Epithelial cell of proximal tubule (primary cell): ENCODE results near the gene UBE2D2. TPM values are rescaled to one million over a fixed set of nuclear protein-coding genes. Genes with fewer than 3 reads are reported as not detected.
A peak's percentile ranks its signal among the peaks of the same experiment; 100 is the strongest.
"Not testable (repeated sequence)": the region's sequence is repeated elsewhere in the genome, so short reads cannot be mapped to it uniquely, and the experiment has no call there.

ENCODE experiments used
- DNase-seq: peaks from one replicate; pipeline ENCODE4 v3.0.0-alpha.2; 2011; ENCODE audit warnings: low read depth
- H3K4me3 ChIP-seq: 2 replicates; pipeline ENCODE4 v1.5.1; 2011; ENCODE audit warnings: low read depth, mild to moderate bottlenecking, low read length
- CTCF ChIP-seq: conservative IDR thresholded peaks from 2 replicates; pipeline ENCODE4 v1.5.1; 2012; ENCODE audit warnings: low read depth, mild to moderate bottlenecking, low read length
- total RNA-seq: library from RNA; depleted of rRNA; stranded (reverse); fragments of >200 nt; gene quantifications from 2 replicates; pipeline ENCODE4 v1.2.3, GENCODE V29; 2015

Gene UBE2D2
- total RNA-seq = 159 and 205 TPM in 2 replicates

DNA sequence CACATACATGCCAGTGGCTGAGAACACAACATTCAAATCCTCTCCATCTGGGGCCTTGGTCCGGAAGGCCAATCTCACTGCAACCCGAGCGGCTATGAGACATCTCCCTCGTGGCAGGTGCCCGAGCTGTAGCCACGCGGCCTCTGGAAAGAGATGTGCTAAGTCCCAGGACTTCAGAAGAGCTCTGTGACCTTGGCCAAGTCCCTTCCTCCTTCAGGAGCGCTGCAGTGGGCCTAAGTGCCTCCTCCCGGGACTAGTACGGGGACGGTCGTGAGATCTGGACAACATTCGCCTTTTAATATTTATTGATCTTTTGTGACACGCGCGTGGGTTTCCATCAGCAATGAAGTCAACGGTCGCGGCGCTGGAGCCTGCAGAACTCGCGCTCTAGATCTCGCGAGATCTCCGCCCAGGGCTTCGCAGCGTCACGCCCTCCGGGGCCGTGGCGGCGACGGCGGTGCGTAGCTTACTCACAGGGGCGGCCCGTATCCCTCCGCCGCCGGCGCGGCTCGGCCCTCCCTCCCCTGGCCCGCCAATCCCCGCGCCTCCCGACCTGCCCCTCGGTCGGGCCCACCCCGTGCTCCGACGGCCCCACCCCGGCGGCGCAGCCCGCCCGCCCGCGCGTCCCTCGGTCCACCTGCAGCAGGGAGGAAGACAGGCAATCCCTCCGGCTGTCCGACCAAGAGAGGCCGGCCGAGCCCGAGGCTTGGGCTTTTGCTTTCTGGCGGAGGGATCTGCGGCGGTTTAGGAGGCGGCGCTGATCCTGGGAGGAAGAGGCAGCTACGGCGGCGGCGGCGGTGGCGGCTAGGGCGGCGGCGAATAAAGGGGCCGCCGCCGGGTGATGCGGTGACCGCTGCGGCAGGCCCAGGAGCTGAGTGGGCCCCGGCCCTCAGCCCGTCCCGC is at the start of gene UBE2D2:
Gene UBE2D2, plus strand, starts transcription at position 588 of the 903 bp plus-strand sequence. CDS start 453 bp downstream, outside the sequence.
- TF ChIP-seq CTCF = no peak
- H3K4me3 ChIP-seq = peak within 1 kb of the TSS; percentile 91
- peak; percentile 59 for DNase-seq

DNA sequence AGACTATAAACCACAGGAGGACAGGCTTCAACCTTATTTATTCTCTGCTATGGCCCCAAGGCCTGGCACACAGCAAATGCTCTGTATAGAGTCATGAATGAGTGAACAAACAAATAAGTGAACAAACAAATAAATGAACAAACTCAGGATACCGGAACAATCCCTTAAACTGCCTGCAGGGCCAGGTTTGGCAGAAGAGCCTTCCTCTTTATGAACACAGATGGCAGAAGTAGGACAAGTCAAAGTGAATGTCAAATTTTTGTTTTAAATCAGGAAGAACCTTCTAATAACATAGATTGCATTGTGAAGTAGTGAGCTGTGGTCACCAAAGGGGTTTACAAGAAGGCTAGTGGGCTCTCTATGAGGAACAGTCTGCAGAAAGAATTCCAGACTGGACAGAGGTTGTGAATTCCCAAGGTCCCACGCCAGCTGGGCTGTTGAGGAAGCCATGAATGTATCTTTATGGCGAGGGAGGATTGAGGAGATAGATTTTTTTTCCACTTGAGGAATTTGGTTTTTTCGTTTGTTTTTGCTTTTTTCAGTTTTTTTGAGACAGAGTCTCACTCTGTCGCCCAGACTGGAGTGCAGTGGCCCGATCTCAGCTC is 48.3 kb upstream of the UBE2D2 start:
- no peak for TF ChIP-seq CTCF
- no peak for DNase-seq
- H3K4me3 ChIP-seq = no peak overlapping the region

GRCh38 chr5:139513434-139513833 is 47.7 kb upstream of the UBE2D2 start:
- not testable (repeated sequence) for DNase-seq, H3K4me3 ChIP-seq
- peak; percentile 80 for TF ChIP-seq CTCF

- DNase-seq = no peak
- H3K4me3 ChIP-seq = no peak overlapping the region
- no peak for TF ChIP-seq CTCF
Measured at GRCh38 chr5:139513852-139514485, 47.2 kb upstream of the UBE2D2 start.

DNA sequence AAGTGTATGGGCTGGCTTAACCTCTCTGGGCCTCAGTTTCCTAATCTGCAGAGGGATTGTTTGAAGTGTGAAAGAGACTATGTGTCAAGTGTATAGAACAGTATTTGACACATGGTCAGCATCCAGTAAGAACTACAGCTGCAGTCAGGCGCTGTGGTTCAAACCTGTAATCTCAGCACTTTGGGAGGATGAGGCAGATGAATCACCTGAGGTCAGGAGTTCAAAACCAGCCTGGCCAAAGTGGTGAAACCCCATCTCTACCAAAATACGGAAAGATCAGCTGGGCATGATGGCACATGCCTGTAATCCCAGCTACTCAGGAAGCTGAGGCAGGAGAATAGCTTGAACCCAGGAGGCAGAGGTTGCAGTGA is 46.7 kb upstream of the UBE2D2 start:
- TF ChIP-seq CTCF = no peak
- no peak overlapping the region for H3K4me3 ChIP-seq
- DNase-seq = no peak

- peak; percentile 86 for TF ChIP-seq CTCF
- H3K4me3 ChIP-seq = peak overlapping the region; percentile 59
- no peak for DNase-seq
Measured at GRCh38 chr5:139517683-139518564, 43.2 kb upstream of the UBE2D2 start.
